Upper lobe of right lung (tissue), 1 donor: ENCODE data around the gene ALB. TPM values are rescaled to one million over a fixed set of nuclear protein-coding genes. Genes with fewer than 3 reads are reported as not detected.
"Not testable (repeated sequence)": the region's sequence is repeated elsewhere in the genome, so short reads cannot be mapped to it uniquely, and the experiment has no call there.

Experiments
- ATAC-seq: fragments of 200-7000 bp; cut with Tn5 transposase; one replicate; pipeline ENCODE4 v1.9.1; 2020; ENCODE audit warnings: mild to moderate bottlenecking, moderate library complexity
- DNase-seq: peaks from one replicate; pipeline ENCODE4 v3.0.0-alpha.2; 2020
- H3K27ac ChIP-seq: fragments of 200-600 bp; one replicate; pipeline ENCODE4 v1.8.0; 2022
- H3K27me3 ChIP-seq: fragments of 200-600 bp; one replicate; pipeline ENCODE4 v1.8.0; 2022; ENCODE audit warnings: mild to moderate bottlenecking
- H3K36me3 ChIP-seq: fragments of 200-600 bp; one replicate; pipeline ENCODE4 v1.8.0; 2022
- H3K4me1 ChIP-seq: fragments of 200-600 bp; one replicate; pipeline ENCODE4 v1.8.0; 2022
- H3K4me3 ChIP-seq: fragments of 200-600 bp; one replicate; pipeline ENCODE4 v1.8.0; 2022; ENCODE audit warnings: mild to moderate bottlenecking
- H3K9me3 ChIP-seq: fragments of 200-600 bp; one replicate; pipeline ENCODE4 v1.8.0; 2022
- CTCF ChIP-seq: fragments of 200-600 bp; IDR thresholded peaks from one replicate; pipeline ENCODE4 v1.8.0; 2022; ENCODE audit warnings: antibody characterized with exemption
- intact Hi-C: fragments of 100-400 bp; cut with DNase I; formaldehyde crosslinking; loops from one replicate; pipeline ENCODE4 v1.11.0; 2022
- total RNA-seq: library from RNA; stranded (reverse); fragmentation: NEBNext Ultra II Directional; extraction: Animal tissue kit (Norgen Biotek cat#: 25700); gene quantifications from one replicate; pipeline ENCODE4 v1.2.1, GENCODE V29; 2021
- donor health status: DM: no; HTN: yes; CAD: no; lungs with severe emphysema.

Gene ALB
- total RNA-seq, 1 donor from 2014 or later, result 2.9 TPM

DNA sequence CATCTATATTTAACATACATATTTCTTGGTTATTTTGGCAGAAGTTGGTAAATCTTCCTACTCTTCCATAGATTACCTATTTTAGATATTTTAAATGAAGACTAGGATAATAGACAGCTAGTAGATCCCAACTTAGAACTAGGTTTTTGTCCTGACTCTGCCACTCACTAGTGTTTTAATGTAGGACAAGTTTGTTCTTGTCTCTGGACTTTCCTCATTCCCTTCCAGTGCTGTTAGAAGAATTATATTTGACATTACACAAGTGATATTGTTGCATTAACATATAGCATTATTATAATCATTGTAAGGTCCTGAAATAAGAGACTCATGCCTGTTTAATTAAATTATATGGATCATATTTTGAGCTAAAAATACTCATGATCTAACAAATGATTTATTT is 24.1 kb upstream of the ALB start:
- intact Hi-C loops, result no loop called here
- ATAC-seq (no peak), DNase-seq (no peak)
- H3K36me3 ChIP-seq, result no peaks in the 10 kb centered on the region
- no peaks in the 10 kb centered on the region for H3K9me3 ChIP-seq
- no peak for TF ChIP-seq CTCF
- no peak overlapping the region for H3K27ac ChIP-seq
- H3K4me3 ChIP-seq, result no peak overlapping the region
- H3K4me1 ChIP-seq, result no peaks in the 10 kb centered on the region
- H3K27me3 ChIP-seq, result no peaks in the 10 kb centered on the region

- DNase-seq (no peak), ATAC-seq (no peak)
- no peak for TF ChIP-seq CTCF
- no peaks in the 10 kb centered on the region for H3K27me3 ChIP-seq
- intact Hi-C loops, result no loop called here
- H3K36me3 ChIP-seq, result no peaks in the 10 kb centered on the region
- H3K4me1 ChIP-seq, result no peaks in the 10 kb centered on the region
- no peak overlapping the region for H3K4me3 ChIP-seq
- no peak overlapping the region for H3K27ac ChIP-seq
- no peaks in the 10 kb centered on the region for H3K9me3 ChIP-seq
These were observed 22.9 kb upstream of the ALB start for GRCh38 chr4:73381214-73381613.

- no peaks in the 10 kb centered on the region for H3K4me1 ChIP-seq
- H3K36me3 ChIP-seq, result no peaks in the 10 kb centered on the region
- H3K27ac ChIP-seq, result no peak overlapping the region
- no peaks in the 10 kb centered on the region for H3K27me3 ChIP-seq
- DNase-seq, result no peak
- intact Hi-C loops, result no loop called here
- H3K4me3 ChIP-seq, result no peak overlapping the region
- H3K9me3 ChIP-seq, result no peaks in the 10 kb centered on the region
- no peak for TF ChIP-seq CTCF
- no peak for ATAC-seq
These were observed 20.6 kb upstream of the ALB start for GRCh38 chr4:73383452-73383851.

- H3K9me3 ChIP-seq, result no peaks in the 10 kb centered on the region
- no peak for DNase-seq
- no peak for TF ChIP-seq CTCF
- H3K36me3 ChIP-seq, result no peaks in the 10 kb centered on the region
- no peaks in the 10 kb centered on the region for H3K4me1 ChIP-seq
- intact Hi-C loops, result no loop called here
- H3K4me3 ChIP-seq, result no peak overlapping the region
- H3K27ac ChIP-seq, result no peak overlapping the region
- no peak for ATAC-seq
- no peaks in the 10 kb centered on the region for H3K27me3 ChIP-seq
These were observed 16.5 kb upstream of the ALB start for GRCh38 chr4:73387552-73387951.

- H3K4me1 ChIP-seq, result no peaks in the 10 kb centered on the region
- H3K36me3 ChIP-seq, result no peaks in the 10 kb centered on the region
- intact Hi-C loops, result no loop called here
- ATAC-seq (no peak), DNase-seq (no peak)
- no peak overlapping the region for H3K4me3 ChIP-seq
- H3K27me3 ChIP-seq, result no peaks in the 10 kb centered on the region
- H3K27ac ChIP-seq, result no peak overlapping the region
- TF ChIP-seq CTCF, result no peak
- H3K9me3 ChIP-seq, result no peaks in the 10 kb centered on the region
These were observed 15.2 kb upstream of the ALB start for GRCh38 chr4:73388887-73389286.

DNA sequence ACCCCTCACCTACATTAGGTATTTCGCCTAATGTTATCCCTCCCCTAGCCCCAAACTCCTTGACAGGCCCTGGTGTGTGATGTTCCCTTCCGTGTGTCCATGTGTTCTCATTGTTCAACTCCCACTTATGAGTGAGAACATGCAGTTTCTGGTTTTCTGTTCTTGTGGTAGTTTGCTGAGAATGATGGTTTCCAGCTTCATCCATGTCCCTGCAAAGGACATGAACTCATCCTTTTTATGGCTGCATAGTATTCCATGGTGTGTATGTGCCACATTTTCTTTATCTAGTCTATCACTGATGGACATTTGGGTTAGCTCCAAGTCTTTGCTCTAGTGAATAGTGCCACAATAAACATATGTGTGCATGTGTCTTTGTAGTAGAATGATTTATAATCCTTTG is 14.4 kb upstream of the ALB start:
- H3K9me3 ChIP-seq, H3K4me1 ChIP-seq, H3K27ac ChIP-seq, H3K4me3 ChIP-seq, ATAC-seq, DNase-seq, H3K36me3 ChIP-seq, H3K27me3 ChIP-seq, intact Hi-C loops: not testable (repeated sequence)
